ENCODE measurements around the gene SLC35B2.

The SLC35B2 gene, protein sequence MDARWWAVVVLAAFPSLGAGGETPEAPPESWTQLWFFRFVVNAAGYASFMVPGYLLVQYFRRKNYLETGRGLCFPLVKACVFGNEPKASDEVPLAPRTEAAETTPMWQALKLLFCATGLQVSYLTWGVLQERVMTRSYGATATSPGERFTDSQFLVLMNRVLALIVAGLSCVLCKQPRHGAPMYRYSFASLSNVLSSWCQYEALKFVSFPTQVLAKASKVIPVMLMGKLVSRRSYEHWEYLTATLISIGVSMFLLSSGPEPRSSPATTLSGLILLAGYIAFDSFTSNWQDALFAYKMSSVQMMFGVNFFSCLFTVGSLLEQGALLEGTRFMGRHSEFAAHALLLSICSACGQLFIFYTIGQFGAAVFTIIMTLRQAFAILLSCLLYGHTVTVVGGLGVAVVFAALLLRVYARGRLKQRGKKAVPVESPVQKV

DNA sequence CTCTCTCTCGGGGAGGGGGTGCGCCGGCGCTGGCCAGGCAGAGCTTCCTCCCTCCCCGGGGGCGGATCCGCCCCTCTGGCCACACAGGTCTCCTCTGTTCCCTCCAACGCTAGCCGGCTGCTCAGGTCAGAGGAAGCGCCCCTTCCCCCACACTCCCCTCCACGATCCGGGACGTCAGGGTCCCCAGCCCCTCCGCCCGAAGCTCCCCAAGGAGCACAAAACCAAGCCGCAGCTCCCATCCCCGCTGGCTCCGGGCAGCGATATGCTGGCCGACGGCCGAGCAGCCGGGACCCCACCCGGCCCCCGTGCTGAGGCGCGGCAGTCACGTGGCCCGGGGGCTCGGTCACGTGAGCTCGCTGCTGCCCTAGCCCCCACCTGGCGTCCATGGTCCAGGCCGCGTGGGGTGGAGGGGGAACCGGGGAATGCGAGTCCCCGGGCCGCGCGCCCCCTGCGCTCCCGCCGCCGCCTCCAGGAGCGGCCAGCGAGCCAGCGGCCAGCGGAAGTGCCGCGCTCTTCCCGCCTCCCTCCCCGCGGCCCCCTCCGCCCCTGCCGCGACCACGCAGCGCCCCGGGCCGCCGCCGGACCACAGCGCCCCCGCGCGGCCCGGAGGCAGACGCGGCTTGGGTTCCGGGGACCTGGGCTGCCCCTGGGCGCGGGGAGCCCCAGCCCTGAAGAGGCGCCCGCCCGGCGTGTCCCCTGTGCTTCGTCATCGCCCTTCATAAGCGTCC, at the start of gene SLC35B2:
TSS of gene SLC35B2 (minus strand) at position 504 of the 728 bp plus-strand sequence. CDS start at position 386, 118 bp downstream.
- DNase-seq, result peak; percentile 59 to 67

DNA sequence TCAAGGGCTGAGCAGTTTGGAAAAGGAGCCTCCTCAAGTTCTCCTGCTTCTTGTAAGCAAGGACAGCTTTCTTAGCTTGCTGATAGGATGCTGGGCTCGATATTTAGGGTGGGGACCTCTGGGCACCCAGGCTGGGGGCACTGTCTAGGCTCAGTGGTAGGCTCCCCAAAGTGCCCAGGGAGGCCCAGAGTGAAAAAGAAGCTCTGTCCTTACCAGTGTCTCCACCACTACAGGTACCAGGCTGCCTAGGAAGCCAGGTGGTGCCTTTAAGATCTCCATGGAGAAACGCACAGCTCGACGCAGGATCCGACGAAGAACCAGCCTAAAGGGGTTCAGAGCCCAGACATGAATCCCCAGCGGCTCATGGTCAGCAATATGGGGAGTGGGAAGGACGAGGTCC, 49.4 kb upstream of the SLC35B2 start:
- no peak for DNase-seq

DNA sequence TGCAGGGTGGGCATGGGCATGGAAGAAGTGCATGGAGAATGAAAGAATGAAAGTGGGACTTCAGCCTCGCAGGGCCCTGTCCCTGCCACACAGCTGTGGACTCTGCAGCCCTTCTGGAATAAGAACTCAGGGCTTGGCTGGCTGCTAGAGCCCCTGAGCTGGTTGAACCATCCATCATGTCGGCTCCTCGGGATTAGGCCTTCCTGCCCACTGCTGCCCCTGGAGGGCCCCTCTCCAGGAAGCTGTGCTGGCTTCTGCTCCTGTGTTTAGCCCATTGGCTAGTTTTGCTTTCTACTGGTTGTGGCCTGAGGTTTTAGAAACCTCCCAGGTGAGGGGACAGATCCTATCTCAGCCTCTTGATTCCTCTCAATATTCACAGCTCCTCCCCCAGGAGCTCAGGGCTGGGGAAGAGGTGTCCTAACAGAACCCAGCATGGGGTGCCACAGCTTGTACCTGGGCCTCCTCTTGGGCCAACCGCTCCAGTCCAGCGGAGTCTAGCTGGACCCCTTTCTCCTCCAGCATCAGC, 47.9 kb upstream of the SLC35B2 start:
- DNase-seq, result no peak

DNA sequence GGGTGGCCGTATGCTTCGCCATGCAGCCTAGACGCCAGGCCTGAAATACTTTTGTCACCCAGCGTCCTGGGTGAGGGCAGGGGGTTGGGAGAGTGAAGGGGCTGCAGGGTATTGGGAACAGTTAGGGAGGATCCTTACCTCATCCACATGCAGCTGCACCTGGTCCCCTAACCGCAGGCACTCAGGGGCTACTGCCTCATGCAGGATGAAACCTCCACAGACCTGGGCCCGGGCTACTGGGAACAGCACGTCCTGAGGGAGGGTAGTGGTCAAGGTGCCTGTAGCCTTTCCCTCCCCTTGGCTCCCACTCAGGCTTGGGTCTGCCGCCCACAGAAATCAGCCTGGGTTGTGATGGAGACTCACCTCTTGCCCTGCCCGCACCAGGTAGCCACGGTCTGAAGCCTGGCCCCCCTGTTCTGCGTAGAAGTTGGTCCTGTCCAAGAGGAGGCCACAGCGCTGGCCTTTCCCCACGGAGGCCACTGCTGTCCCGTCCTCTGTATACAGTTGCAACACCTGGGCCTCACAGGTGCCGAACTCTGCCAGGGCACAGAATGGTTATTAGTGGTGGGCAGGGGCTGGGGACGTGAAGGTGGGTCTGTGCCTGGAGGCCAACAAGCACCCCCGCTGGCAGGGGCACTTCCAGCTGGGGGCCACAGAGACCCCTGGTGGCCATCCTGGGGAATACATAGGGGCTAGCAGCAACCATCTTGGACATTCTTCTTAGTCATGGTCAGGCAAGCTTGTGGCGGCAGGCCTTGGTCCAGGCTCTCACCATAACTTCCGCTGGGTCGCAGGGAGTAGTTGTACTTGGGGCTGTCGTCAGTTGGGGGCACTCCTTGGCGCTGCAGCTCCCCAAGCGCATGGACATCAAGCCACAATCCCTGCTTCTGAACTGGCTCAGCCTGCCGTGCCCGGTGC, 47.2 kb upstream of the SLC35B2 start:
- DNase-seq, result peak; percentile 40 to 42

DNA sequence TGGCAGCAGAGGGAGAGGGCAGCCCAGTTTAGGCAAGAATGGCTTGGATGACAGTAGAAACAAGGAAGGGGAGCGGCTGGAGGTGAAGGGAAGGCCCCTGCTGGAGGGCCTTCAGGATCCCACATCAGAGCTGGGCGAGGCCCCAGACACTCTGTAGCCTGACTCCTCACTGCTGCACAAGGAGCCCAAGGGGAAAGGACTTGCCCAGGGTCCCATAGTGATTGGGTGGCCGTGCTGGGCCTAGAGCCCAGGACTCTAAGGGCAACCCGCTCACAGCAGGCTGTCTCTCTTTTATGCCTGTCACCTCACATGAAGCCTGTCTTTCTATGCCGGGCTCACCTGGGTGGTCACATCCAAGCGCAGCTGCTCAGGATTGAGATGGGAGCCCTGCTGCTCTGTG, 46.5 kb upstream of the SLC35B2 start:
- no peak for DNase-seq

DNA sequence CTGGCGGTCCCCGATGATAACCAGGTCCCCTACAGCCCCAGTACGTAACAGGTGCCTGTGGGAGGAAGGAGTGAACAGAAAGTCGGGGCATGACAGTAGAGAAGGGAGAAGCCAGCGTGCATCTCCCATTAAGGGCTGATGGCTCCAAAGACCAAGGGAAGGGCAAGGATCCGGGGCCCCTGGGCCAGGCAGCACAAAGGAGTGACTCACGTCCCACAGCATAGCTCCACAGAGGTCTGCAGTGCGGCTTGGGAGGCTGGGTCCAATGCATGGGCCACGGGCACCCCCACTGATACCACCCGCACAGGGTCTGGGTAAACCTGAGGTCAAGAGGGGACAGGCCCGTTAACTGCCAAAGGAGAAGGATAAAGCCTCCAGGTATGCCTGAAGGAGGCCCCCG, 45.5 kb upstream of the SLC35B2 start:
- no peak for DNase-seq

DNA sequence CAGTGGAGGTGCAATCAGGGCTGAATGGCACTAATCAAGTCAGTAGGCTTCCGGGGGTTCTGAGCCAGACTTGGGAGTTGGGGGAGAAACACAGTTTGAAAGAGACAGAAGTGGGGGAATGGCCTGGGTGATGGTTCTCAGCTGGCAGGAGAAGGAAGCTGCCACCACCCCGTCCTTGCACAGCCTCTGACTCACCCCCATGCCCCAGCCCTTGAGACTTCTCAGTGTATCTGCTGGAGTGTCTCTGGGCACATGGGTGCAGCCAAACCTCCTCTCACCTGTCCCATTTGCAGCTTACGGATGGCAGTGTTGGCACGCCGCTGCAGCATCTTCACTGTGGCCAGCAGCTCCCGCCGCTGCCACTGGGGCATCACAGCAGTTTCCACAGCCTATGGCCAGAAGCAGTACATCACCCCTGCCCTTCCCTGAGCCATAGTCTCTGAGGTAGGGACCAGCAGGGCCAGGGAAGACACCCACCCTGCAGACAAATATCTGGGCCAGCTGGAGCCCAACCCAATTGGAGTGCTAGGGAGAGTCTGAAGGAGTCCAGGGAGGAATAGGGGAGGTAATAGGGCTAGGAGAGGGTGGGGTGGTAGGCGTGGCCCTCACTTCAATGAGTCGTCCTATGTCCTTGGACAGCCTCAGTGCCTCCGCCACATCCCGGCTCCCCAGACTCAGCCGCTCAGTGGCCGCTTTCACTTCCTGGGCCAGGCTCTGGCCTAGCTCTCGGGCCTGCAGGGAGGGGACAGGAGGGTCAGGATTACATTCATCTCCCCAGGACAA, 44.6 kb upstream of the SLC35B2 start:
- DNase-seq, result no peak

DNA sequence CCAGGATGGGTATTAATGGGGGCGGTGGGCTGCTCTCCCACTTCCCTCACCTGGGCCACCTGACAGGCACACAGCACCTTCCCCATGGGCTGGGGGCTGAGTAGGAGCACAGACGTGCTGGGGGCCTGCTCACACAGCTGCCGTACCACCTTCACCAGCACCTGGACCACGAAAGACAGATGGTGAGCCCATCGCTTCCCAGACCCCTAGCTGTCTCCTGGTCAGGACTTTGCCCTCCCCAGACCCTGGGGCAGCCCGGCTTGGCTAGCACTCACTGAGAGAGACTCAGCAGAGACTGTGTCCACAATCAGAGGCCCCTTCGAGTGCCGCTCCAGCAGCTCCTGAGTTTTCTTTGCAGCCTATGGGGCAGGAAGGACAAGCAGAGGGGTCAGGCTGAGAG, 43.8 kb upstream of the SLC35B2 start:
- DNase-seq, result no peak

DNA sequence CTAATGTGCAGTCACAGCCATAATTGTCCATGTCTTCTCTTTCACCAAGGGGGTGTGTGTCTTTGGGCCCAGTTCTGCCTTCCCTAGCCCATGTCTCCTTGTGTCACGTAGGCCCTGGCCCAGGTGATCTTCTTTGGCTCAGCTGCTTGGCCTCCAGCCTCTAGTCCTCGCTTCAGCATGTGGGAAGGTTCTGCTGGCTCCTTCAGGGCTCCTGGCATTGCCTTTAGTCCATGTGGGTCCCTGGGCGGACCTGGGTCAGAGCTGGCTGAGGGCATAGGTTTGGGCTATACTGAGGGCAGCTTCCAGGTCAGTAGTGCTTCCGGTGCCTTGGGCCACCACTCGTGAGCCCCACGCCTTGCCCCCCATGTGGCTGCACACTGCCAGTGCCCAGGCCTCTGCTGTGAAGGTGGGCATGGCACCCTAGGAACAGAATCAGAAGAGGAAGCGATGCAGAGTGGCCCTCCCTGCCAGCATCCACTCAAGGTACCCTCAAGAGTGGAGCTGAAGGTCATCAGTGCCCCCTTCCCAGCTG, 43.0 kb upstream of the SLC35B2 start:
- DNase-seq, result no peak

DNA sequence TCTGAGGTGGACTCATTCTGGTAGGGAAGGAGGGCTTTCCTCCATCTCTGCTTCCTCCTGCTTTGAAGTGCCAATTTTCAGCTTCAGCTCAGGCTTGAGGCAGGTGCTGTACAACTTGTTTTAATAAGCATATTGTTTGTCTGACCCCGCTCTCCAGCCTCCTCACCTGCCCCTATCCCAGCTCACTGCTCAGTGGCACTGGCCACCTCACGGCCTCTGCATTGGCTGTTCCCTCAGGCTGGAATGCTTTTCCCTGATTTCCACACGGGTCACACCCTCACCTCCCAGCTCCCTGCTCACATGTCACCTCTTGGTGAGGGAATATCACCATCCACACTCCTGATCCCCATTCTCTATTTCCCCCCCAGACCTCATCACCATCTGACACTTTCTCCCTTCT, 41.5 kb upstream of the SLC35B2 start:
- no peak for DNase-seq

DNA sequence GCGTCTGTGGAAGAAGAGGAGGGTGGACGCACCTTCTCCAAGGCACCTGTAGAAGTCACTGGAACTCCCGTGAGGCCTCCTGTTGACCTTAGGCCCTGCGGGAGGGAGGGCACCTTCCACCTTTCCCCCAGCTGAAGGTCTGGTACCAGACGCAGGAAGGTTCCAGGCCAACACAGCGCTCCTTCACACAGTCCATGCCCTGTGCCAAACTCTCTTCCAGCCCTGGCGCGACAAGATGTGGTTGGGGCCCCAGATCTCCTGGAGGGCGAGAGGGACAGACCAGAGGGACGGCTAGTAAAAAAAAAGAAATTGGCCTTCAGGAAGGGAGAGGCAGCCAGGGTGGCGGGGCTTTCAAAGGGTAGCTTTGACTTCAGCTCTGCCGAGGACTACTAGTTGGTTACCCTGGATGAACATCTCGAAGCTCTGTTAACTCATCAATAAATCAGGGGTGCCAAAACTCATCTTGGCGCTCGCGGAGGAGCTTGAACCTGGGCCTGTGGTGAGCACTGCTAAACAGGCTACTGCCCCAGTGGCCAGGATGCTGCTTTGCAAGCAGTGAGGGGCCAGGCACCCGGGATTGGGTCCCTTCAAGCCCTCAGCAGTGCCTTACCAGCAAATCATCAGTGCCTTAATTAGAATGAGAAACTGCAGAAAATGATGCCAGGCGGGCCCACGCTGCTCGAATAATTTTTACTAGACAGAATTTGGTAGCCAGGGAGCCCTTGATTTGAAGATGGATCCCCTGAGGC, 40.9 kb upstream of the SLC35B2 start:
- no peak for DNase-seq

DNA sequence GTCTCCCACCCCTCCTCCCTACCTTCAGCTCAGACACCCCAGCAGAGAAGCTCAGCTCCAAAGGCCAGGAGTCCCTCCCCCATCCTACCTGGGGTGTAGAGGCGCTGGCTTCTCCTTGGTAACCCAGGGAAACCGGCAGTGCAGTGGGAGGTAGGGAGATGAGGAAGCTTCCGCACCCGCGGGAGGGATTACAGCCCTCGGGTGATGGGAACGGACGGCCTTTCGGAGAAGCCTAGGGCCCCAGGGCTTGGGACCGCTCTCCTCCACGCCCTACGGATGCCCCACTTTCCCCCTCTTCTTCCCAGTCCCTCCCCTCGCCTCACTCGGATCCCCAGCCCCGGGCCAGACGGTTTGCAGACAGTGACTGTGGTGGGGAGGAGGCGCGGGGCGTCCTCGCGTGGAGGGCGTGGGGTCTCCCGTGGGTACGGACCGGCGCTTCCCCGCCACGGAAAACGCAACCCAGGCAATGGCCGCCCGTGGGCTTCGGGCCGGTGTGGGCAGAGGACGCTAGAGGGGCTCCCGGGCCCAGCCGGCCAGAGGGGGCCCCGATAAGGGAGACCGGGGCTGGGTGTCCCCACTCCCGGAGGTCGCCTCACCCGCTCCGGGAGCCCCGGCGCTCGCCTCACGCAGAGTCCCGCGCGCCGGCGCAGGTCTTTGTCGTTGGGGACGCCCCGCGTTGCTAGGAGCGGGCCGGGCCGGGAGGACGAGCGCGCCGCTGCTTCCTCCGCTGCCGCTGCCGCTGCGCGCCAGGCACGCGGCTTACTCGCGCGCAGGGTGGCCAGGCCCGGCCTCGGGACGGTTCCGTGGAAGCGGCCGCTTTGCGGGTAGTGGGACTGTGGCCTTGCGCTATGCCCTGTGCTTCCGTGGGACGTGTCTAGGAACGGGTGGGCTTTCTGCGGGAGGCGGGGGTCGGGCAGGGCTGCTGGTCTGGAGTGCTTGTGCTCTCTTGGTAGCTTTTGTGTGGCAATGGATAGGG, 40.0 kb upstream of the SLC35B2 start:
- DNase-seq, result peak; percentile 37 to 38

DNA sequence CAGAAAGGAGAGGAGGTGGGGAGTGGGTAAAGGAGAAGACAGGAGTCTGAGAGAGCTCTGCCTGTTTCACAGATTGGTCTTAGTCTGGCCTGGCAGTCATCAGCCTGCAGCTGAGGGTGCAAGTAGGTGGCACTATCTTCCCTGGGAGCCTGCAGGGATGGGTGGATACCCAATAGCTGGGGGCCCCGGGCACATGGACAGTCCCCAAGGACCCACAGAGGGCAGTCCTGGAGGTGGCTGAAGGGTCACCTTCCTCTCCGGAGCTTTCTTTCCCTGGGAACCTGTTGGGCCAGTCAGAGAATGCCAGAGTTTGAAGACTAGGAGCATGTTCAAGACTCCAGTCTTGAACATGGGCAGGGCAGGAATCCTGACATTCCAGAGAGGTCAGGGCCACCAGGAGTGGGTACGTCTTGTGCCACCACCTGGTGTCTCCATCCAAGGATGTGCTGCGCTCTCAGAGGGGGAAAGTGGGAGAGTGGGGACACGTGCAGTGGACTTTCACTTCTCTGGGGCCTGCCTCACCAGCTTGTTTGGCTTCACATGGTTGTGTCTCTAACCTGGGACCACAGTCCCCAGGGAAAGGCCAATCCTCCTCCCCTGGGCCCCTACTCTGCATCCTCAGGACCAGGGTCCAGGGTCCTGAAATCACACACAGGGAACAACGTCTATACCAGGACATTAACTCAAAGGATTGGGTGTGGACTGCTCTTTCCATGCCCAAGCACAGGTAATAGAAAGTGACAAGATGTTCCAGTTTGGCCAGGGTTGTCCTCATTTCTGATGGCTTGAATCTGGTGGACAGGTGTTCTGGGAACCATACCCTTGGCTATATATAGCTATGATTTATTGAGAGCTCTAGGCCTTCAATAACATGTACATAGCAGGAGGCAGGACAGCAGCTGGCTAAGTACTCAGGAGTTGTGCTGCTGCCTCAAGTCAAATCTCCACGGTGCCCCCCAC, 37.8 kb upstream of the SLC35B2 start:
- no peak for DNase-seq

DNA sequence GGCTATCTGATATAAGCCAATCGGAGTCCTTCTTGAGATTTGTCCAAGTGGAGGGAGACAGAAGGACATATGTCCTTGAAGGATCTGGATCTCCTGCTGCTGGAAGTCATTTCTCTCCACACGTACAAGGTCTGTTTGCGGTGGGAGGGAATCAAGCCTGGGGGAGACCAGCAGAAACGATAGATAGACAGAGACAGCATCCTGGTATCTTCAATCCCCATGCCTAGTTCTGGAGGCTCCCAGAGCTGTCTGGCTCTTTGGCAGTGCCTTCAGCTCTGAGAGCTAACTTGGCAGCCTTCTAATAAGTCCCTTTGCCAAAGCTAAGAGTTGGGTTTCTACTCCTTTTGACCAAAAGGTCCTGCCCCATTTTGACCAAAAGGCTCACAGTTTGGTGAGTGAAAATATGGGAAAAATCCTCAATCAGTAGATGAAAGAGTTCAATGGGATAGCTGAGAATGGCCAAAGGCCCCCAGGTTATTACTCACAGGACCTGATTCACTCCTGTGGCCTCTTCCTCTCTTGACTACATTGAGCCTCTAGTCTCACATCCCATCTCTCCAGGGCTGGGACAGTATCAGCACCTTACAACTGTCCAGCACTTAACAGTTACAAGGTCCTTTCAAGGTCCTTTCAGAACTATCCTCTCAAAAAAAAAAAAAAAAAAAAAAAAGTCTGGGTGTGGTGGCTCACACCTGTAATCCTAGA, 35.5 kb upstream of the SLC35B2 start:
- DNase-seq, result no peak

DNA sequence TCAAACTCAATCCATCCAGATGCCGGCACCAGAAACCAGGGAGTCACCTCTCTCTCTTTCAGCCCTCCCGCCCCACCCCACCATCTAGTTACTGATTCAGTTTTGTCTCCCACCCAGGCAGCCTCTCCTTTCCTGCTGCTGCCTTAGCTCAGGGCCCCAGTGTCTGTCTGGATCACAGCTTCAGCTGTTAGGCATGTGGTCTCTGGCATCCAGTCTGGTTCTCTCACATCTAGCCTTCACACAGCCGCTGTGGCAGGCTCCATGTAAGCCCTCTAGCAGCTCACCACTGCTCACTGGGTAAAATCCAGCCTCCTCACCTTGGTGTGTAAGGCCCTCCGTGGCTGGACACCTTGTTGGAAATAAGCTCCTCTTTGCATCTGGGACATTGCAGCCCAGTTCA, 34.5 kb upstream of the SLC35B2 start:
- DNase-seq, result no peak

DNA sequence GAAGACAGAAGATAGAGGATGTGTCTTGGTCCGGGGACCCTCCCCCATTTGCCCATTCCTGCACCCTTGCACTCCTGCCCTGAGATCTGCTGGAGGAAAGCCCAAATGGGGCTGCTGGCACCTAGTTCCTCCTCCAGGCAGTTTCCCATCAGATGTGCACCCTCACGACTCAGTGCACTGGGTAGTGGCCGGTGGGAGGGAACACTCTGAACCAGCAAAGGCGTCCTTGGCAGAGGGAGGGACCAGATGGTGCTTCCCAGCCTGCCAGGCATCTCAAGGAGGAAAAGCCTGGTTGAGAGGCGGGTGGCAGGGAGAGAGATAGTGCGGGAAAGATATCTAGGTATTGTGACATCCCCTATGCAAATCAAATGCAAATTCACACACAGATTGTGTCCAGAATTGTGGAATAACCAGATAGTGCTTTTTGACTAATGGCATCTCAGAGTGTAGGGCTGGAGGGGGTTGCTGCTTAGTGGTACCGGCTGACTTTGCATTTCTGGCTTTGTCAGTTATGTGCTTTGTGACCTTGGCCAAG, 32.5 kb upstream of the SLC35B2 start:
- DNase-seq, result no peak

DNA sequence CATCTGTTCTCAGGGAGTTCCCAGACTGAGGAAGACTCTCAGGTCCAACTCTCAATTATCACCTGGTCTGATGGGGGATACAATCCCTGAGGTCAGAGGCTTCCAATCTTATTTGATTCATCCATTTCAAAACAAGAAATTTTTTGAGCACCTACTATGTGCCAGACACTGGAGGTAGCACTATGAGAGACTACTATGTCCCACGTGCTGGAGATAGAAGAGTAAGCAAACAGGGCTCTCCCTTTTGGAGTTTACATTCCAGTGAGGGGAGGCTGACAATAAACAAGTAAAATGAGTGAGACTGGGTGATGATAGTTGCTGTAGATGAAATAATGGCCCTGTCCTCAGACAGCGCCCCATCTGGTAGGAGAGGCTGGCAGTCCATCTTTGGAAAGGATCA, 29.4 kb upstream of the SLC35B2 start:
- no peak for DNase-seq

DNA sequence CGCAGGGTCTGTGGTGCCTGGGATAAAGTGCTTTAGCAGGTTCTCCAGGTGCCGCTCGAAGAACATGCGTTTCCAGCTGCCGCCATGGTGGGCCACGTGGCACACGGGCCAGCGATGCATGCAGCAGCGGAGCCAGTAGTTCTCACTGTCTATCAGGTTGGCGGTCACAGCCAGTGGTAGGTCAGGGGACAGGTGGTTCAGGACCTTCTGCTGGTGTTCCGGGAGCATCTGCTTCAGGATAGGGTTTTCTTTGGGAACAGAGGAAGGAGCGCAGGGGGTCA, 28.9 kb upstream of the SLC35B2 start:
- no peak for DNase-seq
